ENCODE data around the gene HTR2A.

HTR2A gene

GRCh38 chr13:46858163-46858562 is 38.7 kb downstream of the HTR2A start:
- Histone ChIP-seq H4K20me1 (ENCODE audit: insufficient read depth, low read length) (no peaks in the 10 kb centered on the region), H3K4me1 (ENCODE audit: low read length) (no peaks in the 10 kb centered on the region), H3K36me3 (replicated peaks; ENCODE audit: insufficient read depth, low read length) (no peaks in the 10 kb centered on the region), H3K4me2 (ENCODE audit: low read depth, low read length) (no peak overlapping the region), H3K27ac (ENCODE audit: low read length) (no peak overlapping the region), H3F3A (ENCODE audit: insufficient read depth, low read length) (no peaks in the 10 kb centered on the region), H3K9me2 (replicated peaks; ENCODE audit: insufficient read depth, low read length) (no peaks in the 10 kb centered on the region), H3K79me2 (ENCODE audit: low read length) (no peaks in the 10 kb centered on the region), H2AFZ (ENCODE audit: low read length) (no peak overlapping the region), H3K9ac (ENCODE audit: low read length) (no peak overlapping the region), H3K4me3 (ENCODE audit: low read length) (no peak overlapping the region), H3K27me3 (replicated peaks; ENCODE audit: insufficient read depth, low read length) (no peaks in the 10 kb centered on the region), H3K9me3 (replicated peaks; ENCODE audit: insufficient read depth, low read length) (no peaks in the 10 kb centered on the region)
- DNase-seq: no peak
- TF ChIP-seq EZH2phosphoT487 (IDR thresholded peaks at IDR 0.05; ENCODE audit: low read length) (no peak), CTCF (IDR thresholded peaks at IDR 0.05; ENCODE audit: low read length) (no peak), EZH2 (optimal IDR thresholded peaks at IDR 0.05; ENCODE audit: low read depth, low read length) (no peak)

DNA sequence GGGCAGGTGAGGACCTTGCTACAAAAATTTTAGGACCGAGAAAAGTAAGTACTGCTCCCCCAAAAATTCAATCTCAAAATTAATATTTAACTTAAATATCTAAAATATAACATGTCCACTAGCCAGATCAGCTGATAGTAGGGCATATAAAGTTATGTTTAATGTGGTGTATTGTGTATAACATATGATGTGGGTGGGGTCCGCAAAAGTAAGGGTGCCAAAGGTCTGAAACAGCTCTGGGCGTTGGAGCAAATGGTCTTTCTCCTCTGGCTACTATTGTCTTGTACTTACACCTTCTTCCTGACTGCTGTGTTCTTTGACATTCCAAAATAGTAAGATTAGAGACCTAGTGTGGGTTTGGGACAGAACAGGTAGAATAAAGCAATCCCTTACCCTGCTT is 41.2 kb downstream of the HTR2A start:
- TF ChIP-seq EZH2phosphoT487 (IDR thresholded peaks at IDR 0.05; ENCODE audit: low read length) (no peak), CTCF (IDR thresholded peaks at IDR 0.05; ENCODE audit: low read length) (no peak), EZH2 (optimal IDR thresholded peaks at IDR 0.05; ENCODE audit: low read depth, low read length) (no peak)
- H3K9me2 ChIP-seq (replicated peaks; ENCODE audit: insufficient read depth, low read length): no peaks in the 10 kb centered on the region
- no peak for DNase-seq
- H3K36me3 ChIP-seq (replicated peaks; ENCODE audit: insufficient read depth, low read length): no peaks in the 10 kb centered on the region
- H3K4me3 ChIP-seq (ENCODE audit: low read length): no peak overlapping the region
- H3K9me3 ChIP-seq (replicated peaks; ENCODE audit: insufficient read depth, low read length): no peaks in the 10 kb centered on the region
- H4K20me1 ChIP-seq (ENCODE audit: insufficient read depth, low read length): no peaks in the 10 kb centered on the region
- no peaks in the 10 kb centered on the region for H3K4me1 ChIP-seq (ENCODE audit: low read length)
- no peaks in the 10 kb centered on the region for H3K79me2 ChIP-seq (ENCODE audit: low read length)
- H3F3A ChIP-seq (ENCODE audit: insufficient read depth, low read length): no peaks in the 10 kb centered on the region
- no peak overlapping the region for H3K4me2 ChIP-seq (ENCODE audit: low read depth, low read length)
- no peaks in the 10 kb centered on the region for H3K27me3 ChIP-seq (replicated peaks; ENCODE audit: insufficient read depth, low read length)
- H3K9ac ChIP-seq (ENCODE audit: low read length): no peak overlapping the region
- no peak overlapping the region for H2AFZ ChIP-seq (ENCODE audit: low read length)
- H3K27ac ChIP-seq (ENCODE audit: low read length): no peak overlapping the region

GRCh38 chr13:46855166-46855565 is 41.7 kb downstream of the HTR2A start:
- Histone ChIP-seq H3K27me3 (replicated peaks; ENCODE audit: insufficient read depth, low read length) (no peaks in the 10 kb centered on the region), H2AFZ (ENCODE audit: low read length) (no peak overlapping the region), H3K79me2 (ENCODE audit: low read length) (no peaks in the 10 kb centered on the region), H3K4me3 (ENCODE audit: low read length) (no peak overlapping the region), H3K36me3 (replicated peaks; ENCODE audit: insufficient read depth, low read length) (no peaks in the 10 kb centered on the region), H3K4me2 (ENCODE audit: low read depth, low read length) (no peak overlapping the region), H3K9me2 (replicated peaks; ENCODE audit: insufficient read depth, low read length) (no peaks in the 10 kb centered on the region), H3F3A (ENCODE audit: insufficient read depth, low read length) (no peaks in the 10 kb centered on the region), H4K20me1 (ENCODE audit: insufficient read depth, low read length) (no peaks in the 10 kb centered on the region), H3K4me1 (ENCODE audit: low read length) (no peaks in the 10 kb centered on the region), H3K27ac (ENCODE audit: low read length) (no peak overlapping the region), H3K9me3 (replicated peaks; ENCODE audit: insufficient read depth, low read length) (no peaks in the 10 kb centered on the region), H3K9ac (ENCODE audit: low read length) (no peak overlapping the region)
- no peak for DNase-seq
- TF ChIP-seq EZH2phosphoT487 (IDR thresholded peaks at IDR 0.05; ENCODE audit: low read length): no peak
- TF ChIP-seq CTCF (IDR thresholded peaks at IDR 0.05; ENCODE audit: low read length): no peak
- no peak for TF ChIP-seq EZH2 (optimal IDR thresholded peaks at IDR 0.05; ENCODE audit: low read depth, low read length)

Measured in MM.1S (cell line).